ENCODE results near the gene DNM1. TPM values are rescaled to one million over a fixed set of nuclear protein-coding genes. Genes with fewer than 3 reads are reported as not detected.
A peak's percentile ranks its signal among the peaks of the same experiment; 100 is the strongest.

The DNM1 gene
- total and polyA plus RNA-seq, 10 of the 15 experiments (the other 5 are each of a cell fraction or from before 2014, with no cell fraction given) = 0.06 to 0.67 (median 0.19) TPM; not detected in 3

- no peak for TF ChIP-seq CEBPZ (IDR thresholded peaks at IDR 0.05; ENCODE audit: low read depth, low read length)
- TF ChIP-seq JUND (IDR thresholded peaks at IDR 0.05; ENCODE audit: low read depth, low read length) = no peak
- peak; percentile 98 for TF ChIP-seq NR2F1 (conservative IDR thresholded peaks at IDR 0.05)
- TF ChIP-seq RBBP5 (conservative IDR thresholded peaks at IDR 0.05) = no peak
- peak; percentile 74 for TF ChIP-seq BACH1 (IDR thresholded peaks at IDR 0.05; ENCODE audit: borderline replicate concordance)
- TF ChIP-seq MEF2A (IDR thresholded peaks at IDR 0.05; ENCODE audit: insufficient read depth, low read depth, low read length) = no peak
- TF ChIP-seq YY1 (IDR thresholded peaks at IDR 0.05; ENCODE audit: low read depth, low read length) = no peak; the same call in 1 of the 2 replicates
- TF ChIP-seq NRF1 (conservative IDR thresholded peaks at IDR 0.05; ENCODE audit: low read depth, low read length) = peak; percentile 73
- no peak; the same call in 1 of the 2 replicates for TF ChIP-seq DPF2 (IDR thresholded peaks at IDR 0.05)
- TF ChIP-seq TAF1 (IDR thresholded peaks at IDR 0.05; ENCODE audit: borderline replicate concordance, low read depth, low read length) = no peak
- no peak for TF ChIP-seq WRNIP1 (IDR thresholded peaks at IDR 0.05; ENCODE audit: borderline replicate concordance, low read depth, low read length)
- TF ChIP-seq TBL1XR1 (IDR thresholded peaks at IDR 0.05; ENCODE audit: low read depth, low read length) = no peak
- TF ChIP-seq ZZZ3 (IDR thresholded peaks at IDR 0.05; ENCODE audit: control insufficient read depth, insufficient read length, low read depth) = no peak
- TF ChIP-seq ZNF217 (IDR thresholded peaks at IDR 0.05) = 0 out of 2 replicates have a peak, but pooled peaks have one; percentile 48
- TF ChIP-seq PAX8 (IDR thresholded peaks at IDR 0.05) = no peak
- TF ChIP-seq ZNF622 (IDR thresholded peaks at IDR 0.05) = no peak
- TF ChIP-seq BMI1 (IDR thresholded peaks at IDR 0.05; ENCODE audit: borderline replicate concordance) = no peak
- TF ChIP-seq SIX5 (IDR thresholded peaks at IDR 0.05; ENCODE audit: low read depth, low read length, severe bottlenecking) = peak; percentile 93
- no peak for TF ChIP-seq ATF7 (IDR thresholded peaks at IDR 0.05; ENCODE audit: low read depth)
- no peak for TF ChIP-seq REST (IDR thresholded peaks at IDR 0.05; ENCODE audit: low read depth, low read length)
- TF ChIP-seq ETV6 (conservative IDR thresholded peaks at IDR 0.05 in 1 of 2, IDR thresholded peaks at IDR 0.05 in 1 of 2; ENCODE audit: borderline replicate concordance in 1 of 2, low read depth in 1 of 2) = no peak
- no peak for TF ChIP-seq GABPA (IDR thresholded peaks at IDR 0.05; ENCODE audit: low read depth)
- TF ChIP-seq ATF3 (IDR thresholded peaks at IDR 0.05; ENCODE audit: borderline replicate concordance, extremely low read depth, low read depth, low read length) = peak; percentile 77; the same call in 1 of the 2 replicates
These were observed at the start of gene DNM1 (continued) for GRCh38 chr9:128203024-128203706.
